Stimulated activated CD4-positive, alpha-beta T cell treated with anti-CD3 and anti-CD28 coated beads, Interleukin-15, amount 100 ng/mL, for 48 hours (primary cell): ENCODE results near the gene PSMB10.
"Not testable (repeated sequence)": the region's sequence is repeated elsewhere in the genome, so short reads cannot be mapped to it uniquely, and the experiment has no call there.

Source experiments
- DNase-seq, 2 donors: peaks; one replicate each; pipeline ENCODE4 v3.0.0-alpha.2; 2020; ENCODE audit warnings: low read depth in 2 of 2

Gene PSMB10

DNA sequence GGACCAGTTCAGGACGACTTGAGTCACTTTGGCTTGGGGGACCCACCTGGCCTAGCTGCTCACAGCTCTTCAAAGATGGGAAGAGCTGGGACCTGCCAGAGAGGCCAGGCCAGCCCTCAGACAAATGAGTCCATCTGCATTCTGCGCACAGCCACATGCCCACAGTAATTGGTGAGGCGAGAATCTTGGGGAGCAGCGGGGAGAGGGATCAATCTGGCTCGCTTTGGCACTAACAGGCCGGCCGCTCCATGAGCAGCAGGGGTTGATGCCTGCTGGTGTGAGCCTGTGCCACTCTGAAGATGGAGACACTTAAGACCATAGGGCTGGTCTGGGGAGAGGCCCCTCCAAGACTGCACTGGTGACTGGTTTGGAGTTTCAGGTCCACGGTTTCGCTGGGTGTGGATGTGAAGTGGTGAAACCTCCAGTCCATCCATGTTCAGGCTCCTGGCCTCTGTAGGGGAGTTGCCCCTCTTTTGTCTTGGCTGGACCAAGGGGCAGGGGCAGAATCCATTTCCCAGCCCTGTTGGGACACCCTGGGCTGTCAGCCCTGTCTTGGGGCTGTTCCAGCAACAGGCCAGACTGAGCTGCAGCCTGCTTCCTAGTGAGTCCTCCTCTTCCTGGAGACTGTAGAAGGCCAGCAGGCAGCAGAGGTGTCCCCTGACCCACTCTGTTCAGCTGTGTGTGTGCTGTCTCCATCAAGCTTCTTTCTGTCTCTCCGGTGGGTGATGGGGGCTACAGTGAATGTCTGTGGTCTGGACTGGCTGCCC, 12.3 kb downstream of the PSMB10 start:
- no peak for DNase-seq

DNA sequence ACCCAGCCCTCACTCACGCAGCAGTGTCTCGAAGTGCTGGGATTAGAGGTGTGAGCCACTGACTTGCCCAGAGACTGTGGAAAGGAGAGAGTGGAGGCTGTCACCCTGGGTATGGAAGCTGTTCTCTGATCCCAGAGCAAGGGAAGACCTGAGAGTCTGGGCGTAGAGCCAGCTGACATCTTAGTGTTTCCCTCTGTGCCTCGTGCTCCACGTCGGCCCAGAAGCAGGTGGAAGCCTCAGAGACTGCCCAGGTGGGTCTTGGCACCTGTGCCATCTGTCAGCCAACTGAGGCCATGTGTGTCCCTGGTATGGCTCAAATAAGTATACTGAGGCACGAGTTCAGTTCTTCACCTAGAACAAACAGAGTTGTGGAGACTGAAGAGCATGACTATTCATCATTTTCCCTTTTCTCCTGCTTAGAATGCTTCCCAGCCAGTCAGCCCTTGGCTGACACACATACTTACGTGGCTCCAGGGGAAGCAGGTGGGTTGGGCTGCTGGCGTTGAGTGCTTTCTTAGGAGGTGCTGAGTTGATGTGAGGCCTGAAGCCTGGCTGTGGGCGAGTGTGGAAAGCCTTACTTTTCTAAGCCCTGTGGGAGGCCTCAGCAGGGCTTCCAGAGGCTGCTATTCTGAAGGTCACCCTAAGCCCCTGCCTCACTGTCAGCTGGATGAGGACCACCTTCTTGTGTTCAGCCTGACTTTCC, 13.1 kb downstream of the PSMB10 start:
- DNase-seq: no peak

DNA sequence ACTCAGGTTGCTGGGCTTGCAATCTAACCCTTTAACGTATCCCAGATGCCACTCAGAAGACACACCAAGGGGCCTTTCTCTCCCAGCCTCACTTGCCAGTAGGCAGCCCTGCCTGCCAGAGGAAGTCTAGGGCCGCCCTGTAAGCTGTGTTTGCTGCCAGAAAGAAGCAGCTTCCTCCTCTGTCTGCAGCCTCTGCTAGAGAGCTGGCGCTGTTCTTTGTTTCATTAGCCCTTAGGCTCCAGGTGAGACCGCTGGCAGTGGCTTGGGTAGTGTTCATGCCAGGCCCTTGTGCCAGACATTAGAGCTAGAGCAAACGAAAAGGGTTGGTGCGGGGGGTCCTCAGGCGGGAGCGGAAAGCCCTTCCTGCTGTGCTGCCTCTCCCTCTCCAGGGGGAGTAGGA, 13.9 kb downstream of the PSMB10 start:
- DNase-seq: no peak

DNA sequence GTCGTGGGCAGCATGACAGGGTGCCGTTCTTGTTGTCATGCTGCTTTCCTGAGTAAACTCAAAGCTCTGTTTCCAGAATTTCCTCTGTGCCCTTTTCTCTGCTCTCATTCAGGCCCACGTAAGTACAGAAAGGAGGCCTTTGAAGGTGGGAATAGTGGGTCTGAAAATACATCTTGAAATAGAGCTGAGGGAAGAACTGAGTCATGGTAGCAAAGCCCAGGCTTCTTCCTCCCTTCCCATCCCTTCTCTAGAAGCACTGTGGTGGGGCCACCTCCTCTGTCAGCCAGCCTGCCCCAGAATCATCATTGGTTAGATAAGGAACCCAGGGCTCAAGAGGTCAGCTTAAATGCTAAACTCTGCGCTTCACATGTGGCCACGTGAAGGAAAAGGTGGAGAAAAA, 14.4 kb downstream of the PSMB10 start:
- DNase-seq: no peak

DNA sequence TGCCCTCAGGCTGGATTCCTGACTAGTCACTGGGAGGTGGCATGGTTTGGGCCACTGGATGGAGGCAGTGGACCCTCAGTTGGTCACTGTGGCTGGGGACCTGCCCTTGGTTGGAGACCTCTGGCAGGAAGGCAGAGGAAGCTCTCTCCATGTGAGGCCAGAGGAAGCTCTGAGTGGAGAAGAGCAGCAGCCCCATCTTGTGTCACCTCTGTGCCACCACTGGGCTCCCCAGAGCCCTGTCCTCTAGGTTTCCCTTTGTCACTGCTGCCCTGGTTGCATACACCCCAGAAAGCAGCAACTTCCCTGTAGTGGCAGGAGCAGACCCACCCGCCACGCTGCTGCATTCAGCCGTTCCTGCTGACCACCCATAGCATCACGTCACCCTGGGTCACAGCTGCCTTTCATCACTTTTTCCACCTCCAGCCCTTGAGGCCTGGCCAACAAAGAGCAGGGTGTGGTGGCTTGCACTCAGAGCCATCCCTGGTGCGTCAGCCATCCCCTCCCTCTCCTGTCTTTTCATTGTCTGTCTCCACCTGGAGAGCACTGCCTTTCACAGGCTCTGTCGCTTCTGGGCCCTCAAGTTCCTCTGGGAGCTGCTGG, 16.9 kb downstream of the PSMB10 start:
- DNase-seq: no peak

DNA sequence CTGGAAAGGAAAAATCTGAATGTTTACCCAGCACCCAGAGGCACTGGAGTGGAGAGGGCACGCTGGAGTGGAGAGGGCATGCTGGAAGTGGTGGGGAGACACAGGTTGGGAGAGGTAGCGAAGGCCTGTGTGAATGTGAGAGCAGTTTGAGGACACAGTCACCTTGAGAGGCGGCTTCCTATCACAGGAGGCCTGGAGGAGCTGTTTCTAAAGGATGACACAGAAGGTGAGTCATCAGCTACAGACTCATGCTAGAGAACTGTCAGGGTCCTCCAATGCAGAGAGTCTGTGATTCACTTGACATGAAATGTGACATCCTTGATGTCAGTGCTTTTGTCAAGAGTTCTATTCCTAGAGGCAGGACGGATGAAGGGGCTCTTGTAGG, 18.8 kb downstream of the PSMB10 start:
- peak in 1 of 2 donors; percentile 51 for DNase-seq

DNA sequence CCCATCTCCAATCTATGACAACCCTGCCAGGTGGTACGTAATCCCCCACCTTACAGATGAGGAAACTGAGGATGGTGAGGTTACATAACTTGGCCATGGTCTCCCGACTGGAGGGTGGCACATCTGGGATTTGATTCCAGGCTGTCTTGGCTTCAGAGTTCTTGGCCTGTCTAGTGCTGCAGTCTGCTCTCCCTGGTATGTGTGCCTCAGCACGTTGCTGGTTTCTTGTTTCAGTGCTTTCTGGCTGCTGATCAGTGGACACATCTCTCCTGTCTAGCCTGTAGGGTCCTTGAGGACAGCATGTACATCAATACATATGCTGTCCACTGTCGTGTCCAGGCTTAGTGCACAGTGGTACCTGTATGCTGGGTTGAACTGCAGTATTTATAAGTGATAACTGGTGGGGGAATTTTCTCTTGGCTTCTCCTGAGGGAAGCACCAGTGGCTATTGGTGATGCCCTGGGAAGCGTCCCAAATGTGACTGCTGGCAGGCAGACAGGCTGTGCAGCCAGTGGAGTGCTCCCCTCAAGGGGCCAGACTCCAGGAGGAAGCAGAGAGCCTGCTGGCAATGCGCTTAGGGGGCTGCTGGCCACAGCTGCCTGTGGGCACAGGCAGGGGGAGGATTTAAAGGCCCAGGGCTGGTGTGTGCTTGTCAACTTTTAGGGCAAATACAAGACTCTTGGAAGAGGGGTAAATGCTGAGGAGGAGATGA, 19.4 kb downstream of the PSMB10 start:
- no peak for DNase-seq

DNA sequence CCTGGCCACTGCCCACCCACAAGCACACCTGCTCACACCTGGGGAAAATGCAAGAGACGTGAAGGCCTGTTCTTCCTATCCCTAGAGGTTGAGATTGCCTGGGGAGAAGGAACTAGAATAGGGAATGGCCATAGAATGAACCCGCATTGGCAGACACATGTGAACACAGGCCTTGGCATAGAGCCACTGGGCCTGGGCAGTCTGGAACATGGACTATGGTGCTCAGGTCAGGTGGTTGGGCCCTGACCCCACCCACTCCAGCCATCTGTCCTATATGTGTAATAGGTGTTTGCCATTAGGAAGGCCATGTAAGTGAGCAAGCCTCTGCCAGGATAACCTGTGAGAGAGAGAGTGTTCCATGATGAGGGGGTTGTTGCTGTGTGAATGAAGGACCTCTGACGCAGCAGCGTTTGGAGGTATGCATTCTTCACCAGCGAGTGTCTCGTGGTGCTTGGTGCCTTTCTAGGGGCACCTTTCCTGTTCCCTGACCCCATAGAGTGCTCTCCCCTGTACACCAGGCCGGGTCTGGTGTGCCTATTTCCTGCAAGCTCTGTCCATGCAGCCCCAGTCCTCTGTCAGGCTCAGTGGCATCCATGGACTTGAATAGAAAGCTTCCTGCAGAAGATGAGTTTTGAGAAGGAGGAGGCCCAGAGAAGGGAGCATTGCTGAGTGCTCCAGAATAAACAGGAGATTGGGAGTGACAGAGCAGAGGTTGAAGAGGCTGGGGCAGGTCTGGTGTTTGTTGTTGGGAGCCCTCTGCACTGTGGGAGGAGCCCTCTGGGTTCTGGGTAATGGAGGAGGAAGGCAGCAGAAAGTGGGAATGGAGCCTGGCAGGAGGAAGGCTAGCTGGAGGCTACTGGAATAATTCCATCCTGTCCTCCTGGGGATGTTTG, 20.6 kb downstream of the PSMB10 start:
- no peak for DNase-seq

DNA sequence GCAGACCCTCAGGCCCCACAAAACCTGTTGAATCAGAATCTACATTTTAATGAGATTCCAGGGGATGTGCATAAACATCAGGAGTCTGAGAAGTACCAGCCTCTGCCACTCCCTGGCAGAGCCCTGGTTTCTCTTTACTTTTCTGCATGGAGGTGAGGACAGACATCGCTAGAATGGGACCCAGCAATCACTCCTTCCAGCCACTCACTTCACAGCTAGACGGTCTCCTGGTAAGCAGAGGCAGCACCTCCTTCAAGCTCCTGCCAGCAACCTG, 21.2 kb downstream of the PSMB10 start:
- not testable (repeated sequence) for DNase-seq

DNA sequence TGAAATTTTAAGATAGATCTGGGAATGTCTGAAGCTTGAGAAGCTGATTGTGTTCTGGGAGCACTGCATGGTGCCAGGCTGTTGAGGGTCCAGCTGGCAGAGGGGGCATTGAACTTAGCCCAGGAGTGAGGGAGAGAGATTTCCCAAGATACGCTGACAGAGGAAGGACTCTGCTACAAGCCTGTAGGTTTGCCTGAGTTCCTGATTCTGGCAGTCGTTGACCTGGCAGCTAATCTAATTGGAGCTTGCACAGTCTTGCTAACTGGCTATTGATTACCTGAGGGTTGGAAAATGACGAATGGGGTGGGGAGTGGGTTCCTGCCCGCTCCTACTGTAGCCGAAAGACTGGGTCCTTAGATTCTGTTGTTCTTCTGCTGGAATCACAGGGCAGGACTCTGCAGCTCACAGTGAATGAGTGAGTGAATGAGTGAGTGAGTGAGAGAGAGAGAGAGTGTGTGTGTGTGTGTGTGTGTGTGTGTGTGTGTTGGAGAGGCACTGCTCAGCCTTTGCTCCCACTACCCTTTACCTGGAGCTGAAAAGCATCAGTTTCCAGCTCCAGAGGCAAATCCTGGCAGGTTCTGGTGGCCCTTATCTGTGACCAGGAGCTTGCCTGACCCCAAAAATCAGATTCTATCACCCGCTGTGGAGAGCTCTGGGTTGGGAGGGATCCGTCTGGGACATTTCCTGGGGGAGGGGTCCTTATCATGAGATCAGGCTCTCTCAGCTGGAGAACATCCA, 21.7 kb downstream of the PSMB10 start:
- DNase-seq: no peak

DNA sequence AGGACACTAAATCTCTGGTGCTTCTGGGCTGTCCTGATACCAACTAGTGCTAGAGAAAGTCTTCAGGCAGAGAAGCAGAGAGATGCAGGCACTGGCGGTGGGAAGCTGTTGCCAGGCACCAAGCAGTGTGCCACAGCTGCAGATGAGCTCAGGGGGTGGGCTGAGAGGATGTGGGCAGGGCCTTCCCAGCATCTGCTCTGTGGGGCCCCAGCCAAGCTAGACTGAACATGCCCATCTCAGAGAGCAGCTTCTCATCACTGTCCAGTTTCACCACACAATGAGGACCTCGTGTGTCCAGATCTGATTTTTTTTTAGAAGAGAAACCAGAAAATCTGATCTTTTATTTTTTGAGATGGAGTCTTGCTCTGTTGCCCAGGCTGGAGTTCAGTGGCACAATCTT, 26.5 kb downstream of the PSMB10 start:
- DNase-seq: no peak

DNA sequence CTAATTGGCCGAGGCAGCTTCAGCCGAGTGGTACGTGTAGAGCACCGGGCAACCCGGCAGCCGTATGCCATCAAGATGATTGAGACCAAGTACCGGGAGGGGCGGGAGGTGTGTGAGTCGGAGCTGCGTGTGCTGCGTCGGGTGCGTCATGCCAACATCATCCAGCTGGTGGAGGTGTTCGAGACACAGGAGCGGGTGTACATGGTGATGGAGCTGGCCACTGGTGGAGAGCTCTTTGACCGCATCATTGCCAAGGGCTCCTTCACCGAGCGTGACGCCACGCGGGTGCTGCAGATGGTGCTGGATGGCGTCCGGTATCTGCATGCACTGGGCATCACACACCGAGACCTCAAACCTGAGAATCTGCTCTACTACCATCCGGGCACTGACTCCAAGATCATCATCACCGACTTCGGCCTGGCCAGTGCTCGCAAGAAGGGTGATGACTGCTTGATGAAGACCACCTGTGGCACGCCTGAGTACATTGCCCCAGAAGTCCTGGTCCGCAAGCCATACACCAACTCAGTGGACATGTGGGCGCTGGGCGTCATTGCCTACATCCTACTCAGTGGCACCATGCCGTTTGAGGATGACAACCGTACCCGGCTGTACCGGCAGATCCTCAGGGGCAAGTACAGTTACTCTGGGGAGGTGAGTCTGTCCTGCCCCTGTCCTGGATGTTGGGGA, 27.5 kb downstream of the PSMB10 start:
- DNase-seq: no peak

DNA sequence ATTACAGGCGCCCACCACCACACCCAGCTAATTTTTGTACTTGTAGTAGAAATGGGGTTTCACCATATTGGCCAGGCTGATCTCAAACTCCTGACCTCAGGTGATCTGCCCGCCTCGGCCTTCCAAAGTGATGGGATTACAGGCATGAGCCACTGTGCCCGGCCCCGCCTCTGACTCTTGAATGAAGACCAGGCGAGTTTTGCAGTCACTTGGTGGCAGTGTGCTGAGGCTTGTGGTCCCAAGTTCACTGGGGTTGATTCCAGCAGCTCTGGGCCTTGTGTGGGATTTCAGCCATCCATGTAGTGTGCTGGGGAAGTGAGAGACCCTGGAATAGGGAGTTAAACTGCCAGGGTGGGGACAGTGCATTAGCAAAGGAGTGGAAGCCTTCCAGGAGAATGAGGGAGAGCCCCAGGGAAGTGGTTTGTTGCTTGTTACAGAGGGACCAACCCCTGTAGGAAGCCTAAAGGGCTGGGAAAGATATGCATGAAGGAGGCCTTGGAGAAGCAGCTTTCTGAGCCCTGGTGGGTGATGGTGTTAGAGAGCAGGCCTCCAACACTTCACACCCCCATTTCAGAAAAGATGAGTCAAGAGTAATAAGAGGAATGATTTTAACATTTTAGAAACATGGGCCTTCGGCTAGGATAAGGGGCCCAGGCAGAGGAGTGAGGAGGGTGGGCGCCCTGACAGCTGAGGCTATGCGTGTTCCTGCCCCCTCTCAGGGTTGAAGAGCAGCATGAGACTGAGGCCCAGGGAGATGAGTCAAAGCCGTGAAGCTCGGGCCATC, 29.1 kb downstream of the PSMB10 start:
- DNase-seq: no peak

DNA sequence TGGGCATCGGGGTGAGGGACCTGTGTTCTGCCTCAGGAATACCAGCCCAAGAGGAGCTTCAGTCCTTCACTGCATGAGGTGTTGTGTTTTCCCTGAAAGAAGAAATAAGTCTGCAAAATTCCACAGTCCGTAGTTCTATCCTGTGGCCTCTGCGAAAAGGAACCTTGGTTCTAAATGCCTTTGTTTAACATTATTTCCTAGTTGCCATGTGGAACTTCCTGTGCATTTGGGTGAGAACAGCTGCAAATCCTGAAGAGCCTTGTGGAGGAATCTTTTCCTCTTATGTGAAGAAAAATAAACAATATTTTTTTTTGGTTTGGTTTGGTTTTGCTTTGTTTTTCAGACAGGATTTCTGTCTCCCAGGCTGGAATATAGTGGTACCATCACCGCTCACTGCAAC, 33.8 kb downstream of the PSMB10 start:
- DNase-seq: no peak

DNA sequence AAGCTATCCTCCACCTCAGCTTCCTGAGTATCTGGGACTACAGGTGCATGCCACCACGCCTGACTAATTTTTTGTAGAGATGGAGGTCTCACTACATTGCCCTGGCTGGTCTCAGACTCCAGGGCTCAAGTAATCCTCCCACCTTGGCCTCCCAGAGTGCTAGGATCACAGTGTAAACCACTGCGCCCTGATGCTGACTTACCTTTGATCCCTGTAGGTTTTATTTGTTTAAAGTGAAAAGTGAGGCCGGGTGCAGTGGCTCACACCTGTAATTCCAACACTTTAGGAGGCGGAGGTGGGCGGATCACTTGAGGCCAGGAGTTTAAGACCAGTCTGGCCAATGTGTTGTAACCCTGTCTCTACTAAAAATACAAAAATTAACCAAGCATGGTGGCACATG, 34.9 kb downstream of the PSMB10 start:
- DNase-seq: no peak

DNA sequence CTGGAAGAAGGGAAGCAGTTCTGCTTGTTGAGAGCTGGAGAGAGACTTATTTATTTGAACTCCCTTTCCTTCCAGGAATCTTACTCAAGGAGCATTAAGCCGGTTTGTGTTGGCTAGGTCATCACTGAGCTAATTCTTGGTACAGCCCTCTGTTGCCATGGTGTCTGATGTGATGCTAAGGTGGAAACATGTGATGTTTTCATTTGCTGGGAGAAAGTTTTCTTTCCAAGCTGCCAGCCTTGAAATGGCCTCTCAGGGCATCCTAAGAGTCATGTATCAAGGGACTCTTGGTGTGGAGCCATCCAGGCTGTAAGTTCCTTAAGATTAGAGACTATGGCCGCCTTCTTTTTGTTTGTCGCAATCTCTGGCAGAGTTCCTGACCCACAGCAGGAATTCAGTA, 39.4 kb downstream of the PSMB10 start:
- DNase-seq: no peak

DNA sequence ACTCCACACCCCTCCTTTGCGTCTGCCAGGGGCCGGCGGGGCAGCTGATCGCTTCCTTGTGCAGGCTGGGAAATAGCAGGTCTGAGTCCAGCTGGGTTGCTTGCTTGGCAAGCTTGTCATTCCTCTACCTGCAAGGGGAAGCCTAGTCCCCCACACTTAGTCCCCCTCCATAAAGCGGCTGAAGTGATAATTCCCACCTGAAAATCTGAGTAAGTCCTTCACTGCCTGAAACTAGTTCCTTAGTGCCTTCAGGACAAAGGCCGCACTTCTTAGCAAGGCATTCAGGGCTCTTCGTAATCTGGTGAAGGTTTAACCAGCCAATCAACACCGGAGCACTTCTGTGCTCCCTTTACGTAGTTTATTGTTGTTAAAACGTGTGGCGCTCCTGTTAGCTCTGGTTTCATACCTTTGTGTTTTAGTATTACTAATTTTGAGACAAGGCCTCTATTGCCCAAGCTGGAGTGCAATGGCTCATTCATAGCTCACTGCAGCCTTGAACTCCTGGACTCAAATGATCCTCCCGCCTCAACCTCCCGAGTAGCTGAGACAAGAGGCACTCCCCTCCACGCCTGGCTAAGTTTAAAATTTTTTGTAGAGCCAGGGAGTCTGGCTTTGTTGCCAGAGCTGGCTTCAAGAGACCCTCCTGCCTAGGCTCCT, 42.8 kb downstream of the PSMB10 start:
- no peak for DNase-seq

DNA sequence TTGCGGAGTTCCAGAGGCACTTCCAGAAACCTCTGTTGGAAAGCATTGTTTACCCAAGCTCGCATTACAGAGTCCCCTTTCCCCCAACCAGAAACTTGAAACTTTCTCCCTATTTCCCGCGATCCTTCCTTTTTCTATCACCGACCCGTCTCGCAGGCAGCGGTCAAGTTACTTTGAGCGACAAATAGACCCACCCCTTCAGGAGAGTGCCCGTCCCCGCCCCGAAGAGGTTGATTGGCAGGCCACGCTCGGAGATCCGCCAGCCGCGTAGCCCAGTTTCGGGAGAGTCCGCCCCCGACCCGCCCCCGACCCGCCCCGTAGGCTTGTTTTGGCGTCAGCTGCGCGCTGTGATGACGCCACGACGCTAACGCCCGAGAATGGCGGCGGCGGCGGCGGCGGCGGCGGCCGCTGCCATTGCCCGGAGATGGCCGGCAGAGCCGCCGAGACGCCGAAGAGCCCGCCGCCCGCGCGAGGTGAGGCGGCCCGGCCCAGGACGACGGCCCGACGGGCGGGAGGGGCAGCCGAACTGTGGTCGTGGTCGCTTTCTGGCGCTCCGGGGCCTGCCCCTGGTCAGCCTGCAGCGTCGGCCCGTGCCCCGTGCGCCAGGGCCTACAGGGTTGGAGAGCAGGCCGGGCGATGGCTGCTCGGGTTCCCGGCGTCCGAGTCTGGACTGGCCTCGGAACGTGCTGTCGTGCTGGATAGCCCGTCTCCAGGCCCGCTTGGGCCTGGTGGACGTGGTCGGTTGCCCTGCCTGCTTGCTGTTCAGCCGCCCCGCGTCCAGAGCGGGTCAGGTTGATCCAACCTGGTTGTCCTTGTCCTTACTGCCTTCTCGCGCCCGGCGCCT, 43.5 kb downstream of the PSMB10 start, which contains the start of gene PSKH1:
PSKH1 (plus strand) TSS at position 356 of the 844 bp plus-strand sequence. CDS start 15,496 bp downstream, outside the sequence.
- DNase-seq: peak; percentile 93 to 94
